IPS DF 4.7 (cell line): ENCODE results near the gene CLASRP.

ENCODE experiments used
- DNase-seq: peaks from one replicate; pipeline ENCODE4 v3.0.0-alpha.2; 2013; ENCODE audit warnings: low spot score; ENCODE audit errors: extremely low read depth

CLASRP gene

GRCh38 chr19:45061965-45062364 lies 23.1 kb downstream of the CLASRP start:
- no peak for DNase-seq

DNA sequence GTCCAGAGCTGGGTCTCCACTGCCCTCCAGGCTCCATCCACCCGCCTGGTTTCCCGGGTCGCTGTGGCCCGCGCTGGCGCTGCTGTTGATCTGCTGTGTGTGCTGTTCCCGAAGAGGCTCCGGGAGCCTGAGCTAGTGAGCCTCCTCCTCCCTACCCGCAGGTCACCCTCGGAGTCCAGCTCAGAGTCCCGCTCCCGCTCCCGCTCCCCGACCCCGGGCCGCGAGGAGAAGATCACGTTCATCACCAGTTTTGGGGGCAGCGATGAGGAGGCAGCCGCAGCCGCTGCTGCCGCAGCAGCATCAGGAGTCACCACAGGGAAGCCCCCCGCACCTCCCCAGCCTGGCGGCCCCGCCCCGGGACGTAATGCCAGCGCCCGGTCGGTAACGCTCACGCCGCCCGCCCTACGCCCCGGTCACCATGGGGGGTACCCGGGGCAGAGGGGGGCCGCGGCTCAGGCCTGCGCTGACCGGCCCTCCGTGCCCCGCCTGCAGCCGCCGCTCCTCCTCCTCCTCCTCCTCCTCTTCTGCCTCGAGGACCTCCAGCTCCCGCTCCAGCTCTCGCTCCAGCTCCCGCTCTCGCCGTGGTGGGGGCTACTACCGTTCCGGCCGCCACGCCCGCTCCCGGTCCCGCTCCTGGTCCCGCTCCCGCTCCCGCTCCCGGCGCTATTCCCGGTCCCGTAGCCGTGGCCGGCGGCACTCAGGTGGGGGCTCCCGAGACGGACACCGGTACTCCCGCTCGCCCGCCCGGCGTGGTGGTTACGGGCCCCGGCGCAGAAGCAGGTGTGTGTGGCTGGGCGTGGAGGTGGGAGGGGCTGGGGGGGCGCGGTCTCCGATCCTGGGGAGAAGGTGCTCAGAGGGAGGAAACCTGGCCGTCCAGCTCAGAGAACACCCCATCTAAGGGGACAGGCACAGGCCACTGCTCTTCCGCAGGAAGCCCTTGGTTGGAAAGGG lies 25.3 kb downstream of the CLASRP start:
- no peak for DNase-seq

DNA sequence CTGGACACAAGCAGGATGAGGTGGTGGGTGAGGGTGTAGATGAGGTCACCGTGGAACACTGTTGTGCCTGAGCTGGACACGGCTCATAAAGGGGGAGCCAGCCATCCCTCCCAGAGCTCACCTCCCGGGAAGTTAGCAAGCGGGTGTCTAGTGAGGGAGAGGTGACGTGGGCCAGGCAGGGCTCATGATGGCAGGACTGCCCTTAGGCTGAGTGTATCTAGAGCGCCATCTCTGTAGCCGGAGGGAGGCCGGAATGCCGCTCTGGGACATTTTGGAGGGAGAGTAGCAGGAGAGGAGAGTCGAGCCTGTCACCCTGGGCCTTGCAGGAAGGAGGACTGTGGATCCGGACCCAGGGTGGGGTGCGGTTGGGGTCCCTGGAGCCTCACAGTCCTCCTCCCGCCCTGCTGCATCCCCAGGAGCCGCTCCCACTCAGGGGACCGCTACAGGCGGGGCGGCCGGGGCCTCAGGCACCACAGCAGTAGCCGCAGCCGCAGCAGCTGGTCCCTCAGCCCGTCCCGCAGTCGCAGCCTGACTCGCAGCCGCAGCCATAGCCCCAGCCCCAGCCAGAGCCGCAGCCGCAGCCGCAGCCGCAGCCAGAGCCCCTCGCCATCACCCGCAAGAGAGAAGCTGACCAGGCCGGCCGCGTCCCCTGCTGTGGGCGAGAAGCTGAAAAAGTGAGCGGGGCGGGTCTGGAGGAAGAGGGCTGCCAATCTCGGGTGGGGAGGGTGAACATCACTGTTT lies 28.2 kb downstream of the CLASRP start:
- no peak for DNase-seq

DNA sequence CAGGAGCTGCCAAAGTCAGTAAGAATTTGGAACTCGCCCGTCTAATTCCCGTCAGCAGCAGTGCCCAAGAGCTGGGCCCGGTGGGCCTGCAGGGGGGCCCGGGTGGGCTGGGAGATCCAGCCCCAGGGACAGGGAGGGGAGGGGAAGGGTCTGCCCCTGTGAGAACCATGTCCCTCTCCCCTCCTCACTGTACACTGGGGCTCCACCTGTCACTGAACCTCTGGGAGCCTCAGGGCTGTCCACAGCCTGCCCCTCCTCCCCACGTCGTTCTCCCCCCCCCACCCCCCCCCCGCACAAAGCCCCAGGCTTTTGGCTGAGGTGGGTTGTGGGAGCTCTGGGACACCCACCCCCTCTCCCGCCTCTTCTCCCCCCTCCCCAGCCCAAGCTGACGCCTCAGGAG lies 29.2 kb downstream of the CLASRP start:
- DNase-seq: no peak

DNA sequence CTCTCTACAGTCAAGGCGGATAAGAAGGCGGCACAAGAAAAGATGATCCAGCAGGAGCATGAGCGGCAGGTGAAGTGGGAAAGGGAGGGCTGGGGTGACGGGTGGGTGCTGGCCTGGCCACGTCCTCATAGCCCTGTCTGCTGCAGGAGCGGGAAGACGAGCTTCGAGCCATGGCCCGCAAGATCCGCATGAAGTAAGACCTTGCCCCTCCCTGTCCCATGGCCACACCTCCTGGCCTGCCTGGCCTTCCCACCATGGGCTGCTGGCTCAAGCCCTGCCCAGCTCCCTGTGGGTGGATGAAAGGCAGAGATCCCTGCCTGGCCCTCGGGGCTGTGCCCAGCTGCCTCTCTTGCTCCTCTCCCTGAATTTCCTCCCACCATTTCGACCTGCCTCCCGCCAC lies 30.2 kb downstream of the CLASRP start:
- no peak for DNase-seq

DNA sequence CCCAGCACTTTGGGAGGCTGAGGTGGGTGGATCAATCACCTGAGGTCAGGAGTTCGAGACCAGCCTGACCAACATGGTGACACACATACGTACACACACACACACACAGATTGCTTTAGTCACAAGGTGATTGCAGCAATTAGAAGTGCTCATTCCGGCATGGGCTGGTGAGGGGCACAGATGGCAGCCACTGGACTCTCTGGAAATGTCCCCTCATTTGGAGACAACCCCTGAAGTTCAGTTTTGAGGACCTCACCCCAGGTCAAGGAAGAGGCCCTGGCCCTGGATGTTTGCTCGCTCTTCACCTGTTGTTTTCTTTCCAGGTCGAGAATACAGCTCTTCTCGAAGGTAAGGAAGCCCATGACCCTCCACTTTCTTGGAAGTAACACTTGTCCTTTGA lies 31.4 kb downstream of the CLASRP start:
- no peak for DNase-seq

DNA sequence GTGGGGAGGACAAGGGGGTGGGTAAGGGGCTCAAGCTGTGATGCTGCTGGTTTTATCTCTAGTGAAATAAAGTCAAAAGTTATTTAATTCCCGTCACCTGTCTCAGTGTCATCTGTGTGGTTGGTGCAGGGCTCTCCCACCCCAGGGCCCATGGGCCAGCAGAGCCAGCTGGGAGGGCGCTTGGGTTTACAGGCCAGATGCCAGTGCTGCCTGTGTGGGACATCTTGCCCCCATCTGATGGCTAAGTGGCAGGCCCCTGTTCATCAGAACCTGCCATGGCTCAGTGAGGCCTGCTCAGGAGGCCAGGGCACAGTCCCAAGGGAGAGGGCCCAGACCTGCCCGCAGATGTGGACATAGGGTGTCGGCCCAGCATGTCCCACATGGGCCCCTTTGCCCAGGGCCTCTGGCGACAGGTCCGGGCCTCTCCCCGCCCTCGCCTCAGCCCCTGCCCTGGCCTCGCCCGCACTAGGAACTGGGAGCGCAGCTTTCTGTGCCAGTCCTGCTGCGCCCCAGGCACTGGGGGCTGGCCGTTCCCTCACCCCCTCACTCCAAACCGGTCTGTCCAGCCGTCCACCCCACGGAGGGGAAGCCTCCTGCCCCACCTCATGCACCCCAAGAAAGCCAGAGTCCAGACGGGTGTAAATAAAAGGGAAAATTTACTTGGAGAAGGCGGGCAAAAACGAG lies 32.2 kb downstream of the CLASRP start:
- DNase-seq: no peak

DNA sequence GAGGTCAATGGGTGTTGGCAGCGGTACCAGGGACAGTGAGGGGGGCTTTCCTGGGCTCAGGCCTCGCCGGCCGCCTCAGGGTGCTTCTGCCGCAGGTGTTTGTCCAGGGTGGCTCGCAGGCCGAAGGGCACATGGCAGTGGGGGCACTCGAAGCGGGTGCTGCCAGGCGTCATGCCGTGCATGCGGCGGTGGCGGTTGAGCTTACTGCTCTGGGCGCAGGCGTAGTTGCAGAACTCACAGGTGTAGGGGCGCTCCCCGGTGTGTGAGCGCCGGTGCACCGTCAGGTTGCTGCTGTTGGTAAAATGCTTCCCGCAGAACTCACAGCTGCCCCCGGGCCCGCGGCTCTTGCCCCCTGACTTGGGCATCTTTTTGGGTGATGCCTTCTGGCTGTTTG lies 32.7 kb downstream of the CLASRP start:
- DNase-seq: no peak

DNA sequence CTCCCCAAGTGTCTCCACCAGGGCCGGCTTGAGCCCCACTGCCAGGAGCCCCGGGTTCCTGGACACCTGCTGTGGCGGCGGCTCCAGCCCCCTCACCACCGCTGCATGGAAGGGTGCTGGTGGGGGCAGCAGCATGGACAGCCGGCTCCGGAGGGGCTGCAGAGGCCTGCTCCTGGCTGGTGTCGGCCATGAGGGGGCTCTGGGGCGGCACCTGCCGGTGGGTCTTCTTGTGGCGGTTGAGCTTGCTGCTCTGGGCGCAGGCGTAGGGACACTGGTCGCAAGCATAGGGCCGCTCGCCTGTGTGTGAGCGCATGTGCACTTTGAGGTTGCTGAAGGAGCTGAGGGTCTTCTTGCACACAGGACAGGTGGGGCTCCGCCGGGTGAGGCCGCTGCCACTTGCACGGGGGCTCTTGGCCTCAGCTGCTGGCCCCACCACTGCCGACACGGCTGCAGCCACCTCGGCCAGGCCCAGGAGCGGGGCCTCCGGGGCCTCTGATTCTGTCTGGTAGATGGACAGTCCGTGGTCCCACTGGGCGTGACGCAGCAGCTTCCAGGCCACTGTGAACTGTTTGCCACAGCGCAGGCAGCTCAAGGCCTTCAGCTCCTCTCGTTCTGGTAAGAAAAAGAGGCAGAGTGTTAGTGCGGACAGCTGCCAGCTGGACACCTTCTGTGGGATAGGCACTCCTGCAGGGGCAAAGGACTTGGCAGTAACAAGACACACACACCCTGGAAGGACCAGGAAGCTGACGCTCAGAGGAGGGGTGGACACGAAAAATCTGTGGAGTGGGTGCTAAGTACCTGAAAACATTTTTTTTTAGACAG lies 33.3 kb downstream of the CLASRP start:
- DNase-seq: no peak

DNA sequence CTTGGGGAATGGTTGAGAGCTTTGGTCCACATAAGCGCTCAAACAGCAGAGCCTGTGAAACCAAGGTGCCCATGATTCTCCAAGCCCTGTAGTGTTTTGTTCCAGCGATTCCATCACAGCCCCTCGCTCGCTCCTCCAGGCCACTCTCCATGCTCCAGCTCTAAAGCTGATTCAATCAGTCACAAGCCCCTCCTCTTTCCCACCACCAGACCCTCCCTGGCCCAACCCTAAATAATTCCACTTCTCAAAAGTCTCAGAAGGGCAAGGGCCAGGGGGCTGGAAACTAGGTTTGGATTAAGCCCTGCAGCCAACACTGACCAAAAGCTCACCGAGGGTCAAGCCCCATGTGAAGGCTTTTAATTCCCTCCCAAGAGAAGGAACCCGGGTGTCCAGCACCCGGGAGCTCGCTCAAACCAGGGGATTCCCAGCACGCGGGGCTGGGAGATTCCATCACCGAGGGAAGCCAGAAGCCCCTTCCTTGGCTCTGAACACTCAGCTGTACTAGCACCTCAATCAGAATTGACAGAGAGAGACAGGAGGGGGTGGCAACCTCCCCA lies 36.0 kb downstream of the CLASRP start:
- DNase-seq: no peak

DNA sequence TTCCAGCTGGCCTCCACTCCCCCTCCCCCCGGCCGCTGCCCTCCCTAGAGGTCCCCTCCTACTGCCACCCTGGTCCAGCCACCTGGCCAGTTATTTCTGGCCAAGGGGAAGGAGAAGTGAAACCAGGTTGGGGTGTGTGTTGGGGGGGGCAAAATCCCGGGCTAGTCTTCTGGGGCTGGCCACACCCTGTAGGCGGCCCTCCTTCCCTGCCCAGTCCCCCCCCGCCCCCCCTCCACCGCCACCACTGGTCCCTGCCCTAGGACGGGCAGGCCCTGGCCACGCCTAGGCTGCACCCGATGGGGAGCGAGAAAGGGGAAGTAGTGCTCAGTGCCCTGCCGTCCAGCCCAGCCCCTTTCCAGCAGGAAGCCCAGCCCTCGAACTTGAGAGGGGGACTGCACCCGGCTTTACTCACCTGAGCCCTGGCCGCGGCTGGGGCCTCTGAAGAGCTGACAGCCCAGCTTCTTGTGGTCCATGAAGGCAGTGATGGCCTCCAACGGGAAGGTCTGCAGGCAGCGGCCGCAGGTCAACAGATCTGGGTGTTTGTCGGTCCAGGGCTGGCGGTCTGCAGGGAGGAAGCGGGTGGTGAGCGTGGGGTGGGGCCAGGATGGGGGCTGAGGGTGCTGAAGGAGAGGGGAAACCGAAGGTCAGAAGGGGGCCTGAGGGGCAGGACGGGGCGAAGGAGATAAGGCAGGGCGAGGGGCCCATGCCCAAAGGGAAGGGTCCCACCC lies 36.6 kb downstream of the CLASRP start:
- DNase-seq: no peak

DNA sequence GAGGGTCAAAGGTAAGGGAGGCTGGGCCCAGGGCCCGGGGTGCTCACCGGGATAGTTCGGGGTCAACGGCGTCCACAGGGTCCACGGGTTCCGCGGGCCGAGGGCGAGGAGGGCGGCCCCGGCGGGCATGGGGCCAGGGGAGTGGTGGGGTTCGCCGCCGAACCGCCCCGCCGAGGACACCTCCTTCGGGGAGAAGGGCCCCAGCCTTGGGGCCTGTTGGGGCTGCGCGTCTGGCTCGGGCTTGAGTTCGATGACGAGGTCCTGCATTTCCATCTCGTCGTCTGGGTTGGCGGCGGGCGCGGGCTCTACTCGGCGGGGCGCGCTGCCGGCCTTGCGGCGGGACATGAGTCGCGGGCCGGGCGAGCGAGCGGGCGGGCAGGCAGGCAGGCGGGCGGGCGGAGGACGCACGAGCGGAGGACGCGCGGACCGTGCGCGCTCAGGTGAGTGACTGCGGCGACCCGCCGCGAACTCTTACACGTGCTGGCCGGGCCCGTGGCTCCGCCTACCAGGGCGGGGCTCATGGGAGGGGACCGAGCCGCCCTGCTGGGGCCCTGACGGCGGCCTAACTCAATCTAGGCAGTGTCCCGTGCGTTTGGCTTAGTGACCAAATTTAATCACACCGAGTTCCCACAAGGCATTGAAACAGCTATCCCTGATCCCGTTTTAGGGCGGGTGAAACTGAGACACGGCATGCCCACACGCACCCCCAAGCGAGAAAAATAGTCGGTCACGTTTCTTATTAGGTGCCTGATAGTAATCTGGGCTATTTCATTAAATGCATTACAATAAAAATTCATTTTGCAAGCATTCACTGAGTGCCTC lies 37.4 kb downstream of the CLASRP start, which contains the start of gene ZNF296:
TSS of gene ZNF296 (minus strand) at position 450 of the 822 bp plus-strand sequence. CDS start at position 345, 105 bp downstream.
- DNase-seq: no peak

GRCh38 chr19:45076851-45077730 lies 38.2 kb downstream of the CLASRP start:
- DNase-seq: no peak

DNA sequence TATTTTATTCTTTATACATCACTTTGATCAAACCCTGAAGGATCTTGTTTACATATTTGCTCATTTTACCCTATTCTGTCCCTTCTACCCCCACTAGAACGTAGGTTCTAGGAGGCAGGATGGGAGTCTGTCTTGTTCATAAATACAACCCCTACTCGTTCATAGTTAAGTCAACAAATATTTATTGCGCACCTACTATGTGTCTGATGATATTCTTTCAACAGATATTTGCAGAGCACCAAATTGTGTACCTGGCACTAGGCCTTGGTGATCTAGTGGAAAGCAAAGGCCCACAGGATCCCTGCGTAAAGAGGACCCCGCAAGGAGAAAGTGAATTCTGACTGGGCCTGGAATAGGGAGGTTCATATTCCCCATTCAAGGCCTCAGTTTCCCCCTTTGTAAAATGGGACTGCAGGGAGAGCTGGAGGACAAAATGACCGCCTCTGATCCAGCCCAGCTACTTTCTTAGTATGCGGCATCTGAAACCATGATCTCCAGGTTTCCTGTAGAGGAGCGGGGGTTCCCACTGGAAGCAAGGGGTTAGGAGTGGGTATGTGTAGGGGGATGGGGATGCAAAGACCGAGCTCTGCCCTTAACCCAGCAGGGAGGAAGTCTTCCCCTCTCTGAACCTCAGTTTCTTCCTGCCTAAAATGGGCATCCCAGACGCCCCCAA lies 39.7 kb downstream of the CLASRP start:
- no peak for DNase-seq

- DNase-seq: no peak
Observed at GRCh38 chr19:45079063-45079910, 40.4 kb downstream of the CLASRP start, which contains the start of gene GEMIN7. TSS of gene GEMIN7 (plus strand) at chr19:45079260. CDS start at chr19:45090115, 10,855 bp downstream.

DNA sequence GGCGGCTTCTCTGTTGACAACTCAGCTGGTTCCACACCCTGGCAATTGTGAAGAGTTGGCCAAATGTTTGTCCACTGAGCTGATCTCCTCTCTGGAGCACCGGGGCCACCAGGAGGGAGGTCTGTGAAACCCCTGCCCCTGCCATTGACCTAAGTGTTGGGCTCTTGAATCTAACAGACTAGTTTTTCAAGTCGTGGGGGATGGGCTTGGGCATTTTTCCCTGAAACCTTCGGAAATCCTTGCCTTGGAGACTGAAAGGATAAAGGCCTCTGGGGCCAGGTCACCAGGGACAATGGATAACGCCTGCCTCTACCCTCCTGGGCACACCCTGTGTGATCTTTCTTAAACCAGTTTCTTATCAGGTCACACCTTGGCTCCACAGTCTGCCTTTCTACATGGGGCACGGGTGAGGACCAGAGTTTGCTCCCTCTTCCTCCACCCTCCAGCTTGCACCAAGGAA lies 41.1 kb downstream of the CLASRP start:
- DNase-seq: no peak
